IMR-90 (cell line): ENCODE measurements around the gene TMEM61. TPM values are rescaled to one million over a fixed set of nuclear protein-coding genes. Genes with fewer than 3 reads are reported as not detected.

ENCODE experiments used
- ATAC-seq: fragments of 200-7000 bp; cut with Tn5 transposase; 2 replicates; pipeline ENCODE4 v1.9.1; 2020; ENCODE audit warnings: low read depth, mild to moderate bottlenecking, moderate library complexity
- BruUV-seq: library from RNA; stranded (reverse); fragments of 400-500 nt; replicated peaks from 2 replicates; lab custom pipeline; 2021; lab: Mats Ljungman, UMichigan
- CTCF ChIA-PET: fragments of 300-600 bp; formaldehyde crosslinking; extraction: SDS; loops from one replicate; lab custom pipeline; 2021; ENCODE audit warnings: antibody characterized with exemption; lab: Yijun Ruan, JAX
- POLR2A ChIA-PET: fragments of 300-600 bp; sonication (Branson Sonifier 250); formaldehyde crosslinking; loops from one replicate; lab custom pipeline; 2022; ENCODE audit warnings: antibody characterized with exemption; ENCODE audit not compliant: unreplicated experiment; lab: Charles Lee
- DNase-seq: peaks from one replicate; pipeline ENCODE4 v3.0.0; 2013
- H2AFZ ChIP-seq: replicated peaks from 2 replicates; pipeline ENCODE3; 2013; ENCODE audit warnings: low read length, mild to moderate bottlenecking; ENCODE audit not compliant: poor library complexity
- H2AK5ac ChIP-seq: 2 replicates; pipeline ENCODE4 v1.6.1; 2013; ENCODE audit warnings: low read depth, low read length, inconsistent platforms
- H2AK9ac ChIP-seq: replicated peaks from 2 replicates; pipeline ENCODE3; 2013; ENCODE audit warnings: mild to moderate bottlenecking, low read depth, low read length, moderate library complexity; ENCODE audit not compliant: poor library complexity
- H2BK120ac ChIP-seq: 2 replicates; pipeline ENCODE4 v1.6.1; 2013; ENCODE audit warnings: low read depth, low read length, inconsistent platforms
- H2BK15ac ChIP-seq: 3 replicates; pipeline ENCODE4 v1.6.1; 2013; ENCODE audit warnings: low read depth, low read length, inconsistent platforms
- H2BK20ac ChIP-seq: 2 replicates; pipeline ENCODE4 v1.6.1; 2013; ENCODE audit warnings: low read depth, mild to moderate bottlenecking, inconsistent platforms, low read length, moderate library complexity
- H2BK5ac ChIP-seq: 2 replicates; pipeline ENCODE4 v1.6.1; 2013; ENCODE audit warnings: mild to moderate bottlenecking, low read depth, low read length, inconsistent platforms; ENCODE audit not compliant: poor library complexity, severe bottlenecking
- H3K14ac ChIP-seq: replicated peaks from 2 replicates; pipeline ENCODE4 v1.6.1; 2013; ENCODE audit warnings: low read depth, low read length, inconsistent platforms
- H3K18ac ChIP-seq: 2 replicates; pipeline ENCODE4 v1.6.1; 2013; ENCODE audit warnings: low read depth, low read length, control low read depth
- H3K23ac ChIP-seq: 2 replicates; pipeline ENCODE4 v1.6.1; 2013; ENCODE audit warnings: low read depth, low read length, inconsistent platforms
- H3K27ac ChIP-seq: 2 replicates; pipeline ENCODE4 v1.5.1; 2013; ENCODE audit warnings: mild to moderate bottlenecking, control low read depth, low read length; ENCODE audit not compliant: insufficient read depth
- H3K27me3 ChIP-seq: 2 replicates; pipeline ENCODE4 v1.6.1; 2013; ENCODE audit warnings: low read length; ENCODE audit not compliant: control insufficient read depth, insufficient read depth
- H3K36me3 ChIP-seq: 2 replicates; pipeline ENCODE4 v1.6.1; 2013; ENCODE audit warnings: low read length, mixed read lengths; ENCODE audit not compliant: control insufficient read depth, insufficient read depth
- H3K4ac ChIP-seq: 2 replicates; pipeline ENCODE4 v1.6.1; 2013; ENCODE audit warnings: low read depth, low read length, inconsistent platforms
- H3K4me1 ChIP-seq: 2 replicates; pipeline ENCODE4 v1.6.1; 2013; ENCODE audit warnings: low read length, mixed read lengths; ENCODE audit not compliant: control insufficient read depth, insufficient read depth
- H3K4me2 ChIP-seq: 2 replicates; pipeline ENCODE4 v1.6.1; 2013; ENCODE audit warnings: low read depth, mild to moderate bottlenecking, control low read depth, low read length, moderate library complexity
- H3K4me3 ChIP-seq: 2 replicates; pipeline ENCODE4 v1.5.1; 2013; ENCODE audit warnings: low read depth, mild to moderate bottlenecking, control low read depth, low read length, moderate library complexity; ENCODE audit not compliant: insufficient read depth
- H3K56ac ChIP-seq: 2 replicates; pipeline ENCODE4 v1.6.1; 2013; ENCODE audit warnings: low read length, inconsistent platforms; ENCODE audit not compliant: insufficient read depth; ENCODE audit errors: extremely low read depth
- H3K79me1 ChIP-seq, 2 experiments: 2 replicates each; pipeline ENCODE4 v1.6.1; 2013; ENCODE audit warnings: low read length in 2 of 2, inconsistent platforms in 1 of 2, low read depth in 1 of 2
- H3K9ac ChIP-seq: 2 replicates; pipeline ENCODE4 v1.6.1; 2013; ENCODE audit warnings: low read depth, low read length, control low read depth
- H3K9me1 ChIP-seq: 2 replicates; pipeline ENCODE4 v1.6.1; 2013; ENCODE audit warnings: low read length, inconsistent platforms; ENCODE audit not compliant: insufficient read depth
- H3K9me3 ChIP-seq: 2 replicates; pipeline ENCODE4 v1.6.1; 2013; ENCODE audit warnings: low read length; ENCODE audit not compliant: control insufficient read depth, insufficient read depth
- H4K20me1 ChIP-seq: 2 replicates; pipeline ENCODE4 v1.6.1; 2013; ENCODE audit warnings: low read length, inconsistent platforms; ENCODE audit not compliant: insufficient read depth
- H4K5ac ChIP-seq: 2 replicates; pipeline ENCODE4 v1.6.1; 2013; ENCODE audit warnings: mild to moderate bottlenecking, low read depth, low read length, control low read depth
- H4K8ac ChIP-seq, 2 experiments: 2 replicates each; pipeline ENCODE4 v1.6.1; 2013; ENCODE audit warnings: low read depth in 2 of 2, low read length in 2 of 2, control low read depth in 1 of 2, inconsistent platforms in 1 of 2
- H4K91ac ChIP-seq: 2 replicates; pipeline ENCODE4 v1.6.1; 2013; ENCODE audit warnings: low read depth, low read length, inconsistent platforms; ENCODE audit not compliant: insufficient read depth
- BHLHE40 ChIP-seq: fragments of 150-350 bp; IDR thresholded peaks from 2 replicates; pipeline ENCODE4 v1.6.1; 2016; ENCODE audit warnings: mild to moderate bottlenecking, low read depth, low read length
- CHD1 ChIP-seq: IDR thresholded peaks from 2 replicates; pipeline ENCODE4 v1.6.1; 2012; ENCODE audit warnings: low read depth, low read length, improper control_type of control experiment
- CTCF ChIP-seq: conservative IDR thresholded peaks from 2 replicates; pipeline ENCODE4 v1.5.1; 2012; ENCODE audit warnings: mild to moderate bottlenecking, low read depth, low read length, improper control_type of control experiment
- MXI1 ChIP-seq: IDR thresholded peaks from 2 replicates; pipeline ENCODE4 v1.6.1; 2012; ENCODE audit warnings: low read depth, mild to moderate bottlenecking, low read length, moderate library complexity, borderline replicate concordance
- RCOR1 ChIP-seq: IDR thresholded peaks from 2 replicates; pipeline ENCODE4 v1.6.1; 2012; ENCODE audit warnings: mild to moderate bottlenecking, low read length, improper control_type of control experiment; ENCODE audit not compliant: insufficient replicate concordance
- SMC3 ChIP-seq: fragments of 150-350 bp; IDR thresholded peaks from 2 replicates; pipeline ENCODE4 v1.6.1; 2016; ENCODE audit warnings: low read depth, mild to moderate bottlenecking, antibody characterized with exemption, low read length, moderate library complexity
- WGBS, 2 experiments: methylation state at CpG; one replicate each; pipeline versions ENCODE4 v1.1.5 to v1.1.7; 2013; ENCODE audit warnings: missing lambda C conversion rate in 2 of 2; ENCODE audit not compliant: insufficient read length in 1 of 2; ENCODE audit errors: extremely low coverage in 2 of 2; 5-methylcytosine and 5-hydroxymethylcytosine counted together
- dilution Hi-C: fragments of 300-500 bp; cut with HindIII; formaldehyde crosslinking; loops from one replicate; pipeline ENCODE4 v1.14.3; 2018; ENCODE audit warnings: low sequenced_read_pairs; ENCODE audit not compliant: unreplicated experiment
- in situ Hi-C: fragments of 300-500 bp; cut with MboI; formaldehyde crosslinking; loops from 3 replicates; pipeline ENCODE4 v1.14.3; 2019; ENCODE audit warnings: low sequenced_read_pairs, inconsistent platforms, mixed read lengths
- intact Hi-C: fragments of 100-400 bp; cut with micrococcal nuclease; formaldehyde crosslinking; loops from 2 replicates; pipeline ENCODE4 v1.10.0; 2022
- polyA plus RNA-seq, 3 experiments: library from polyadenylated mRNA; depleted of rRNA; stranded (reverse); fragments of >200 nt; gene quantifications; 2 replicates each; pipeline ENCODE4 v1.2.3, GENCODE V29; 2012; ENCODE audit warnings: low replicate concordance in 1 of 3
- total RNA-seq: library from RNA; depleted of rRNA; stranded (reverse); fragments of >200 nt; gene quantifications from 2 replicates; pipeline ENCODE4 v1.2.3, GENCODE V29; 2012
- TF ChIP-seq, protein P1 (sequence below): fragments of 150-350 bp; IDR thresholded peaks from 2 replicates; pipeline ENCODE4 v1.6.1; 2016; ENCODE audit warnings: low read depth, mild to moderate bottlenecking, low read length, moderate library complexity, borderline replicate concordance

The TMEM61 gene
- total and polyA plus RNA-seq, 2 of the 4 experiments (the other 2 are of a cell fraction), result not detected

GRCh38 chr1:55010194-55010886 lies 29.9 kb downstream of the TMEM61 start:
- no peak overlapping the region for H2BK120ac ChIP-seq
- H2AK9ac ChIP-seq, result peak overlapping the region; percentile 39
- H3K23ac ChIP-seq, result no peak overlapping the region
- no peak overlapping the region for H3K4ac ChIP-seq
- ATAC-seq (no peak), DNase-seq (no peak)
- no peak overlapping the region for H3K18ac ChIP-seq
- CTCF ChIA-PET, result interaction anchor here (1.4 kb wide), 1 partner anchor 60 kb away, joined by 3 read pairs; no protein-coding TSS in a partner anchor
- H4K91ac ChIP-seq, result no peak overlapping the region
- TF ChIP-seq SMC3 (no peak), MXI1 (no peak), BHLHE40 (no peak), CHD1 (no peak), CTCF (no peak), RCOR1 (no peak)
- TF ChIP-seq, protein P1, sequence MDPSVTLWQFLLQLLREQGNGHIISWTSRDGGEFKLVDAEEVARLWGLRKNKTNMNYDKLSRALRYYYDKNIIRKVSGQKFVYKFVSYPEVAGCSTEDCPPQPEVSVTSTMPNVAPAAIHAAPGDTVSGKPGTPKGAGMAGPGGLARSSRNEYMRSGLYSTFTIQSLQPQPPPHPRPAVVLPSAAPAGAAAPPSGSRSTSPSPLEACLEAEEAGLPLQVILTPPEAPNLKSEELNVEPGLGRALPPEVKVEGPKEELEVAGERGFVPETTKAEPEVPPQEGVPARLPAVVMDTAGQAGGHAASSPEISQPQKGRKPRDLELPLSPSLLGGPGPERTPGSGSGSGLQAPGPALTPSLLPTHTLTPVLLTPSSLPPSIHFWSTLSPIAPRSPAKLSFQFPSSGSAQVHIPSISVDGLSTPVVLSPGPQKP, result no peak
- in situ Hi-C loops (no loop called here), dilution Hi-C loops (no loop called here), intact Hi-C loops (no loop called here)
- H3K36me3 ChIP-seq, result no peaks in the 10 kb centered on the region
- no peak overlapping the region for H3K4me2 ChIP-seq
- no peak overlapping the region for H4K5ac ChIP-seq
- H3K14ac ChIP-seq, result no peak overlapping the region
- H3K56ac ChIP-seq, result no peak overlapping the region
- peaks cover 33% of the 10 kb centered on the region for H3K27me3 ChIP-seq
- H3K27ac ChIP-seq, result no peak overlapping the region
- no peak overlapping the region for H2AK5ac ChIP-seq
- H3K4me3 ChIP-seq, result no peak overlapping the region
- H3K9ac ChIP-seq, result no peak overlapping the region
- no peaks in the 10 kb centered on the region for H3K79me1 ChIP-seq
- peaks cover 9% of the 10 kb centered on the region for H3K9me1 ChIP-seq
- H4K20me1 ChIP-seq, result no peaks in the 10 kb centered on the region
- no peak overlapping the region for H2BK15ac ChIP-seq
- POLR2A ChIA-PET, result no interaction called here
- H2BK20ac ChIP-seq, result no peak overlapping the region
- H3K9me3 ChIP-seq, result peaks cover 4% of the 10 kb centered on the region; the same call in 1 of the 2 replicates
- no peak overlapping the region for H4K8ac ChIP-seq
- H3K4me1 ChIP-seq, result peaks cover 7% of the 10 kb centered on the region
- H2BK5ac ChIP-seq, result no peak overlapping the region
- no CpG with 5 or more reads among the region's 9 CpGs for WGBS, 2 experiments
- no TSS peak for BruUV-seq
- no peak overlapping the region for H2AFZ ChIP-seq
